Fibroblast of skin of right quadriceps (primary cell): ENCODE measurements around the gene NAT8L.

ENCODE experiments used
- DNase-seq: peaks from one replicate; pipeline ENCODE4 v3.0.0-alpha.2; 2013

The NAT8L gene

GRCh38 chr4:2096073-2096609, 37.0 kb downstream of the NAT8L start:
- DNase-seq = no peak

GRCh38 chr4:2101346-2102044, 42.4 kb downstream of the NAT8L start:
- no peak for DNase-seq

- no peak for DNase-seq
Observed at GRCh38 chr4:2102045-2102883, 43.1 kb downstream of the NAT8L start.

GRCh38 chr4:2103127-2103842, 44.2 kb downstream of the NAT8L start:
- no peak for DNase-seq

GRCh38 chr4:2103843-2104547, 44.9 kb downstream of the NAT8L start:
- no peak for DNase-seq

- DNase-seq = no peak
Observed at GRCh38 chr4:2104556-2105345, 45.6 kb downstream of the NAT8L start.

- DNase-seq = peak; percentile 31
Observed at GRCh38 chr4:2105559-2105958, 46.4 kb downstream of the NAT8L start.

- no peak for DNase-seq
Observed at GRCh38 chr4:2116687-2117400, 57.7 kb downstream of the NAT8L start.
